SJCRH30 (cell line): ENCODE data around the gene SLC25A45. TPM values are rescaled to one million over a fixed set of nuclear protein-coding genes. Genes with fewer than 3 reads are reported as not detected.
A peak's percentile ranks its signal among the peaks of the same experiment; 100 is the strongest.
"Not testable (repeated sequence)": the region's sequence is repeated elsewhere in the genome, so short reads cannot be mapped to it uniquely, and the experiment has no call there.

Experiments used
- DNase-seq, 2 experiments: peaks; one replicate each; pipeline ENCODE4 v3.0.0-alpha.2; 2015 to 2020
- H3K27ac ChIP-seq: fragments of 250-450 bp; sonication (Bioruptor Pico); 2 replicates; pipeline ENCODE4 v1.5.1; 2020; ENCODE audit warnings: mild to moderate bottlenecking, moderate library complexity
- H3K27me3 ChIP-seq: fragments of 250-450 bp; sonication (Bioruptor Pico); 2 replicates; pipeline ENCODE4 v1.5.1; 2020; ENCODE audit warnings: mild to moderate bottlenecking, moderate library complexity
- H3K36me3 ChIP-seq: fragments of 250-450 bp; sonication (Bioruptor Pico); 2 replicates; pipeline ENCODE4 v1.5.1; 2020; ENCODE audit warnings: mild to moderate bottlenecking, moderate library complexity
- H3K4me1 ChIP-seq: fragments of 250-450 bp; sonication (Bioruptor Pico); 2 replicates; pipeline ENCODE4 v1.5.1; 2020; ENCODE audit warnings: mild to moderate bottlenecking, moderate library complexity
- H3K4me3 ChIP-seq: fragments of 250-450 bp; sonication (Bioruptor Pico); 2 replicates; pipeline ENCODE4 v1.5.1; 2020; ENCODE audit warnings: mild to moderate bottlenecking, moderate library complexity
- H3K9me3 ChIP-seq: fragments of 250-450 bp; sonication (Bioruptor Pico); replicated peaks from 2 replicates; pipeline ENCODE4 v1.5.1; 2020; ENCODE audit warnings: mild to moderate bottlenecking, moderate library complexity
- total RNA-seq: library from RNA; depleted of rRNA; stranded (reverse); fragments of >200 nt; shearing (Covaris generic); gene quantifications from 2 replicates; pipeline ENCODE4 v1.2.3, GENCODE V29; 2014

The SLC25A45 gene
- total RNA-seq, 1 experiment from 2014 or later, result 1.1 TPM

DNA sequence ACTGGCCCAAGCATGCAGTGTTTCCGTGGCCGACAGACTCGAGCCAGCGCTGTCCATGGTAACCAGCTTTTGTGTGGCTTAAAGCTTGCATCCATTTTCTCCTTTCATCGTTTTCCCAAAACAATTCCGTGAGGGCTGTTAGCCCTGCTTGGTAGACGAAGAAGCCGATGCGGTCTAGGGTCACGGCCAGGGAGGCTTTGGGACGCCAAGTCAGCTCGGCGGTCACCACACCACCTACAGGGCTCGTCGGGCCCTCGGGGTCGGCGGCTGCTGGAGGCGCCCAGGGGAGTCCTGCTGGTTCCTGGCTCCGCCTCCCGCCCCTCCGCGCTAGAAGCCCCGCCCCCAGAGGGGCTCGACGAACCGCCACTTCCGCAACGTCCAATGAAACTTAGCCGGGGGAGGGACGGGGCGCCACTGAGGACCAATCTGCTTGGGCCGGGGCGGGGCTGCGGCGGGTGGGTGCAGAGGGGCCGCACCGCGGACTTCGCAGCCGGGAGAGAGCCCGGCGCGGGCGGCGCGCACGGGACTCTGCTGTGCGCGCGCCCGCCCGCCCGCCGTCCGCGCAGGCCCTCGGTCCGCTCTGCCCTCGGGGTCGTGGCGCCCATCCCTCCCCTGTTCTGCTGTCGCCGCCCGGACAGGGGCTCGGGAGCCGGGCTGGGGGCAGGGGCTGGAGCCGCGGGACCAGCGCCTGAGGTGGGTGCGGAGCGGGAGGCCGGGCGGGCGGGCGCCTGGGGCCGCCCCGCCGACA lies 28.0 kb downstream of the SLC25A45 start, which contains the start of gene TIGD3:
TIGD3 (plus strand) TSS at position 487 of the 748 bp plus-strand sequence. CDS start 1,058 bp downstream, outside the sequence.
- no peaks in the 10 kb centered on the region for H3K27me3 ChIP-seq
- H3K4me3 ChIP-seq, result peak within 1 kb of the TSS; percentile 67
- H3K4me1 ChIP-seq, result no peaks in the 10 kb centered on the region; the same call in 1 of the 2 replicates
- peaks cover 7% of the 10 kb centered on the region; the same call in 1 of the 2 replicates for H3K36me3 ChIP-seq
- no peaks in the 10 kb centered on the region for H3K9me3 ChIP-seq
- DNase-seq, result peak; percentile 97 to 98
- no peak within 1 kb of the TSS for H3K27ac ChIP-seq

DNA sequence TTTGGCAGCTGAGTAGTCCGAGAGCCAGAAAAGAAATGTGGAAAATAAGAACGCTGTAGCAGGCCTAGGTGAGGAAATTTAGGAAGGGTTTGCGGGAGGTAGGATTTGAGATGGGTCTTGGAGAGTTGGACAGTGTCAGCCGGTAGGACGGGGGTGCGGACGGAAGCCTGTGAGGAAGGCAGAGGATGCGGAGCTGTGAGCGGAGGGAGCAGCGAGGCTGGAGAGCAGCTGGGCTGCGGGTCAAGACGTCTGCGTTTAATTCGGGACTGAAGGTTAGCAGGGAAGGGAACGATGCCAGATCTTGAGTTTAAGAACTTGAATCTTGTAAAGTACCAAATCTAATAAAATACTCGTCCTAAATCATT lies 28.6 kb downstream of the SLC25A45 start:
- Histone ChIP-seq H3K36me3 (peaks cover 12% of the 10 kb centered on the region), H3K27me3 (no peaks in the 10 kb centered on the region), H3K9me3 (no peaks in the 10 kb centered on the region), H3K27ac (no peak overlapping the region), H3K4me3 (peak overlapping the region; percentile 67), H3K4me1 (no peaks in the 10 kb centered on the region; the same call in 1 of the 2 replicates)
- DNase-seq, result no peak

DNA sequence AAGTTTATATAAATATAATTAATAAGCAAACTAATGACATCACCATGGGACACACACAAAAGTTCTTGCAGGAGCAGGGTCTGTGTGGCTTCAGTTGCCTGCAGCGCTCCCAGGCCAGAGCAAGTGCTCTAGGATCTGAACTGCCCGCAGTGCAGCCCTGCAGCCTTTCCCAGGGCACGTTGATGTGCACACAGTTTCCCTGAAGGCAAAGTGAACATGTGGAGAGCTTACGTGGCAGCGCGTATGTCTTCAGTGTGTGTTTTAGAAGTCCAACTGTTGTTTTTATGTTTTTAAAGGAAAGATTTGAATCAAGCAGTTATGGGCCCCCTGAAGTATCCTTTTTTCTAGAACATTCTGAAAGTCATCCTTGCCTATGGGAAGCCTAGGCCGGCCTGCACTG lies 29.1 kb downstream of the SLC25A45 start:
- Histone ChIP-seq H3K9me3 (no peaks in the 10 kb centered on the region), H3K27ac (no peak overlapping the region), H3K4me1 (no peaks in the 10 kb centered on the region; the same call in 1 of the 2 replicates), H3K4me3 (no peak overlapping the region), H3K36me3 (peaks cover 15% of the 10 kb centered on the region), H3K27me3 (no peaks in the 10 kb centered on the region)
- DNase-seq, result no peak

DNA sequence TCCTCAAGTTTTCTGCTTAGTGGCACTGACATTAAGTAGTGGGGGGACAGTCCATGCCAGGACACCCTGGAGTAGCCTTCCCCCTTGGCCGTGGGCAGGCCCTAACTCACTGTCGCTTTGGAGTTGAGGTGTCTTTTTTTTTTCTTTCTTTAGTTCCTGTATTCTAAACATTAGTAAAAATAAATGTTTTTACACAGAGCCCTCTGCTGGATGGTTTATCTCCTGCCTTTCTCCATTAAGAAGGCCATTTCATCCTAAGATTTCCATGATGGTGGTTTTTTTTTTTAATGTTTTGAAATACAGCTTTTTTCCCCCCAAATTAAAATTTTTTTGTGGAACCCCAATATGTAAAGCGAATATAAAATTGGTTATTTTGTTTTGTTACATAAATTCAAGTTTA lies 29.7 kb downstream of the SLC25A45 start:
- no peak overlapping the region for H3K4me3 ChIP-seq
- H3K27me3 ChIP-seq, result no peaks in the 10 kb centered on the region
- no peak for DNase-seq
- no peaks in the 10 kb centered on the region; the same call in 1 of the 2 replicates for H3K4me1 ChIP-seq
- H3K36me3 ChIP-seq, result peaks cover 16% of the 10 kb centered on the region
- H3K27ac ChIP-seq, result no peak overlapping the region
- H3K9me3 ChIP-seq, result no peaks in the 10 kb centered on the region

DNA sequence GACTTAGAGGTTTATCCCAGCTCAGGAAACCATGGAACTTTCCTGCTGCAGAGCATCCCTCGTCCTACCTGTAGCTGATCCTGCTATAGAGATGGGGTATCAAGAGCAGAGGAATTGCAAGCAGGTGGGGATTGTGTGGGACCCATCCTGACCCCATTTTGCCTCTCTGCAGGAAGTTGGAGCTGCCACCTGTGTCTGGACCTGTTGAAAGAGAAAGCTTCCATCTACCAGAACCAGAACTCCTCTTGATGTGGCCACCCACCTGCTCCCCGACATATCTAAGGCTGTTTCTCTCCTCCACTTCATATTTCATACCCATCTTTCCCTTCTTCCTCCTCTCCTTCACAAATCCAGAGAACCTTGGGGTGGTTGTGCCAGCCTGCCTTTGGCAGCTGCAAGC lies 30.9 kb downstream of the SLC25A45 start:
- no peak overlapping the region for H3K4me3 ChIP-seq
- no peak overlapping the region for H3K27ac ChIP-seq
- no peaks in the 10 kb centered on the region; the same call in 1 of the 2 replicates for H3K4me1 ChIP-seq
- DNase-seq, result no peak
- no peaks in the 10 kb centered on the region for H3K27me3 ChIP-seq
- H3K9me3 ChIP-seq, result no peaks in the 10 kb centered on the region
- peaks cover 24% of the 10 kb centered on the region for H3K36me3 ChIP-seq

DNA sequence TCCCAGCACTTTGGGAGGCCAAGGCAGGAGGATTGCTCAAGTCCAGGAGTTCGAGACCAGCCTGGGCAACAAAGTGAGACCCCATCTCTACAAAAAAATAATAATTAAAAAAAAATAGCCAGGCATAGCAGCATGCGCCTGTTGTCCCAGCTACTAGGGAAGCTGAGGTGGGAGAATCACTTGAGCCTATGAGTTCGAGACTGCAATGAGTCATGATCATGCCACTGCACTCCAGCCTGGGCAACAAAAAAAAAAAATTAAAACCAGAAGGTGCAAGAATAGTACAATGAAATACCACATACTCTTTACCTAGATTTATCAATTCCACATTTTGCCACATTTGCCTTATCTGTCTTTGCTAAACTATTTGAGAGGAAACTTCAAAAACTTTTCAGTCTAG lies 40.6 kb downstream of the SLC25A45 start:
- no peak for DNase-seq

DNA sequence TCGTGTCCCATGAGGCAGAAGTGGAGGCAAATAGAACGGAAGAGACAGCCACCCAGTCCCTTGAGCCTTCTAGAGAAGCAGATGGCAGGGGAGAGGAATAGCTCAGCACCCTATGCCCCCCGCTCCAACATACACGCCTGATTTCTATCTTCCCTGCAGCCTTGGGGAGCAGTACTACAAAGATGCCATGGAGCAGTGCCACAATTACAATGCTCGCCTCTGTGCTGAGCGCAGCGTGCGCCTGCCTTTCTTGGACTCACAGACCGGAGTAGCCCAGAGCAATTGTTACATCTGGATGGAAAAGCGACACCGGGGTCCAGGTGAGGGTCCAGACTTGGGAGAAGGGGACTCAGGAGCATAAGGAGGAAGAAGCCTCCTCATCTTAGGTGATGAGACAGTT lies 42.2 kb downstream of the SLC25A45 start:
- H3K36me3 ChIP-seq, result peaks cover 37% of the 10 kb centered on the region
- DNase-seq, result no peak

More for the DNA sequence above, 40.6 kb downstream of the SLC25A45 start:
- no peaks in the 10 kb centered on the region for H3K9me3 ChIP-seq
- H3K36me3 ChIP-seq, result peaks cover 51% of the 10 kb centered on the region
- H3K4me3 ChIP-seq, result no peak overlapping the region
- no peak overlapping the region for H3K27ac ChIP-seq
- H3K27me3 ChIP-seq, result no peaks in the 10 kb centered on the region
- no peaks in the 10 kb centered on the region for H3K4me1 ChIP-seq

DNA sequence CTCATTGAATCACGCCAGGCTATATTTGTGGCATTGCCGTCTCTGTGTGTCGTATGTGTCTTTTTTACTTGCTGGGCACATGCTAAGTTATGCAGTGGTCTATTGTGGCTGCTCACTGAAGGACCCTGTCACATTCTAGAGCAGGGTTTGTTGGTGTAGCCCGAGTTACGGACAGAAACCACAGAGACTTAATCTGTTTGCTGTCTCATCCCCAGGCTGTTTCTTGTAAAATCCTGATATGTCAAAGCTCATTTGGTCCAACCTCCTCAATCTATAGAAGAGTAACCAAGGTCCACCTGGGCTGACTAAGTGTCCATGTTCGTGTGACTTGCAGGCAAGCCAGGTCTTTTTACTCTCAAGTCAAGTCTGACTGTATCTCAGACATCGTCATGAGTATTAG lies 43.8 kb downstream of the SLC25A45 start:
- peaks cover 29% of the 10 kb centered on the region for H3K36me3 ChIP-seq
- H3K9me3 ChIP-seq, result no peaks in the 10 kb centered on the region
- H3K4me1 ChIP-seq, result no peaks in the 10 kb centered on the region
- H3K4me3 ChIP-seq, result no peak overlapping the region
- no peaks in the 10 kb centered on the region for H3K27me3 ChIP-seq
- H3K27ac ChIP-seq, result no peak overlapping the region
- no peak for DNase-seq

More for the DNA sequence above, 42.2 kb downstream of the SLC25A45 start:
- H3K4me3 ChIP-seq, result no peak overlapping the region
- H3K27me3 ChIP-seq, result no peaks in the 10 kb centered on the region
- no peak overlapping the region for H3K27ac ChIP-seq
- H3K4me1 ChIP-seq, result no peaks in the 10 kb centered on the region
- H3K9me3 ChIP-seq, result no peaks in the 10 kb centered on the region

DNA sequence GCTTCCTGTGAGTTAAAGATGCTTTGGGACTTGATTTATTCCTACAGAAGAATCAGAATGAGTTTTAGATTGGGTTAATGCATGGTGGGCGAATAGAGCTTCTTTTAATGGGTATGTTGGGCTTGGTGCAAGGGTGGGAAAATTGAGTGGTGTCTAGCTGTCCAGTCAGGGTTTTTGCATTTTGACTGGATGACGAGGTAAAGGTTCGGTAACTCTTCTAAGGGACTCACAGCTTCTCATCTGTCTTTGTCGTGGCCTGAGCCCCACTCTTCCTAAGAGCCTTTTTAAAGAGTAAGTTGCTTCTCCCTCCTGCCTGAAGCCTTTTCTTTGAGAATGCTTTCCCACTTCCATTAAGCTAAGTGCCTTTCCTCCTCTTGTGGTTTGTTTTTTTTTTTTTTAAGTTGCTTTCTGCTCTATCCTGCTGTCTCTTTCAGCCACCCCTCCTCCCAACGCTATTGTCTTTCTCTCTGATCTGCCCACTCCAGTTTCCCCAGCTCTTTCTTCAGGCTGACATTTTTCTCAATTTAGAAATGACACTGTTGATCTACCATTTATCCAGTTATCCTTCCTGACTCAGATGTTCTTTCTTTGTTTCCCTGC lies 47.6 kb downstream of the SLC25A45 start:
- no peak overlapping the region for H3K27ac ChIP-seq
- DNase-seq, result no peak

DNA sequence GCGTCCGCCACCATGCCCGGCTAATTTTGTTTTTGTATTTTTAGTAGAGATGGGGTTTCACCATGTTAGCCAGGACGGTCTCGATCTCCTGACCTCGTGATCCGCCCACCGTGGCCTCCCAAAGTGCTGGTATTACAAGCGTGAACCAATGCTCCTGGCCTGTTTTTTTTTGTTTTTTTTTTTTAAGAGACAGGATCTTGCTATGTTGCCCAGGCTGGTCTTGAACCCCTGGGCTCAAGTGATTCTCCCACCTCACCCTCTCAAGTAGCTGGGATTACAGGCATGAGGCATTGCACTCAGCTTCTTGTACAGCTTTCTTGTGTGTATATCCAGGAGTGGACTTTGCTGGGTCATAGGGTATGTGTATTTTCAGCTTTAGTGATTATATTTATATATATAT lies 49.9 kb downstream of the SLC25A45 start:
- DNase-seq, H3K9me3 ChIP-seq, H3K4me1 ChIP-seq, H3K4me3 ChIP-seq, H3K27me3 ChIP-seq, H3K36me3 ChIP-seq, H3K27ac ChIP-seq: not testable (repeated sequence)

More for the DNA sequence above, 47.6 kb downstream of the SLC25A45 start:
- H3K27me3 ChIP-seq, result no peaks in the 10 kb centered on the region
- no peaks in the 10 kb centered on the region for H3K4me1 ChIP-seq
- peak overlapping the region; percentile 83 for H3K4me3 ChIP-seq
- H3K9me3 ChIP-seq, result no peaks in the 10 kb centered on the region
- H3K36me3 ChIP-seq, result peaks cover 3% of the 10 kb centered on the region; the same call in 1 of the 2 replicates

DNA sequence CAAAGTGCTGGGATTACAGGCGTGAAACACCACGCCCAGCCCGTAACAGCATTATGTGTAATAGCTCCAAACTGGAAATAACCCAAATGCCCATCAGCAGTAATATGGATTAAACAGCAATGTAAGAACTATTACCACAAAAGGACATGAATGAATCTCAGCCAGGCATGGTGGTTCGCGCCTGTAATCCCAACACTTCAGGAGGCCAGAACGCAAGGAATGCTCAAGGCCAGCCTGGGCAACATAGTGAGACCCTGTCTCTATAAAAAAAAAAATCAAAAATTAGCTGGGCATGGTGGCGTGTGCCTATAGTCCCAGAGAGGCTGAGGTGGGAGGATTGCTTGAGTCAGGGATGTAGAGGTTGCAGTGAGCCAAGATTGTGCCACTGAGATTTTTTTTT lies 51.9 kb downstream of the SLC25A45 start:
- no peak for DNase-seq
- Histone ChIP-seq H3K27me3 (no peaks in the 10 kb centered on the region), H3K36me3 (no peaks in the 10 kb centered on the region), H3K4me3 (no peak overlapping the region; the same call in 1 of the 2 replicates), H3K9me3 (no peaks in the 10 kb centered on the region), H3K4me1 (no peaks in the 10 kb centered on the region), H3K27ac (no peak overlapping the region)

DNA sequence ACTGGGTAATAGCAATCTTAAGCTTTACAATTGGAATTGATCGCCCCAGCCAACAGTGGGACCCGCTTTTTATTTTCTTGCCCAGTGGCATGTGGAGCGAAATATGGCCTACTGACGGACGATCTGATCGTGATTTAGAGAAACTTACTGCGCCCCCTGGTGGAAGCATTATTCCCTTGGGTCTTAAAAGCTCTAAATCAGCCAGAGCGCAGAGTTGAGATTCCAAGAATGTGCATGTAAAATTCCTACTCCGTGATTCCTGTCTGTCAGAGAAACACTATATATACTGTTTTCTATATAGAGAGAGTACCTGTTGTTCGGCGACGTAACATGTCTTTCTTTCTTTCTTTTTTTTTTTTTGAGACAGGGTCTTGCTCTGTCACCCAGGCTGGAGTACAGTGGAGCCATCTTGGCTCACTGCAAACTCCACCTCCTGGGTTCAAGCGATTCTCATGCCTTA lies 52.5 kb downstream of the SLC25A45 start:
- no peaks in the 10 kb centered on the region for H3K36me3 ChIP-seq
- peak overlapping the region; percentile 29 for H3K4me3 ChIP-seq
- DNase-seq, result peak; percentile 84 to 96
- no peak overlapping the region for H3K27ac ChIP-seq
- H3K27me3 ChIP-seq, result no peaks in the 10 kb centered on the region
- no peaks in the 10 kb centered on the region for H3K9me3 ChIP-seq
- H3K4me1 ChIP-seq, result no peaks in the 10 kb centered on the region

DNA sequence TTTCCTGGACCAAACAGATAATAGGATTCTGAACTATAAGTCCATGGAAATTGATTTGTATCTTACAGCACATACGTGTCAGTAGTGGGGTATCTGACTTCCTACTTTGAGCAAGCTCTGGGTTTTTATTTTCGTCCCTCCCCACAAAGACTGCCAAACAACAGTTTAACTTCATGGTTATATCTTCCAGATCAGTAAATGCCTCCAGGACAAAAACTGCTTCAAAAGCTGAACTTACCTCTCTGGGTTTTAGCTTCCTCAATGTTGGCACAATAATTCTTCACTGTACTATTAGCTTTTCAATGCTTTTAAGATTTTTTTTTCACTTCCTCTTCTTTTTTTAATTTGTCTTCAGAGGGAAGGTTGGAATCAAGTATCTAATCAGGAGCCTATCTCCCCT lies 53.0 kb downstream of the SLC25A45 start:
- no peaks in the 10 kb centered on the region for H3K27me3 ChIP-seq
- no peaks in the 10 kb centered on the region for H3K4me1 ChIP-seq
- H3K4me3 ChIP-seq, result peak overlapping the region; percentile 29
- no peak for DNase-seq
- H3K27ac ChIP-seq, result no peak overlapping the region
- no peaks in the 10 kb centered on the region for H3K36me3 ChIP-seq
- H3K9me3 ChIP-seq, result no peaks in the 10 kb centered on the region

DNA sequence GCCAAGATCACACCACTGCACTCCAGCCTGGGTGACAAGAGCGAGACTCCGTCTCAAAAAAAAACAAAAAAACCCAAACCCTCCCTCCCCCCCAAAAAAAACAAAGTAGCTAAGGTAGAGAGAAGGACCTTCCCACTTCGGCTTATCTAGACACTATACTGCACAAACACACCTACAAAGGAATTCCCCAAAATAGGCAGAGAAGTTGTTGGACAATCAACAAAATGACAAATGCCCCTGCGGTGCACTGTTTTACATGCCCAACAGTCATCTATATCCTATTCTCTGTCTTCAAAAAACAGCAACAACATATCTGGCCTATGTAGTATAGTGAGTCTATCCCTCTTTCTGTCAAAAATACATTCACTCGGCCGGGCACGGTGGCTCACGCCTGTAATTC lies 55.4 kb downstream of the SLC25A45 start:
- DNase-seq, result no peak
- no peak overlapping the region for H3K4me3 ChIP-seq
- H3K36me3 ChIP-seq, result peaks cover under 1% of the 10 kb centered on the region; the same call in 1 of the 2 replicates
- H3K9me3 ChIP-seq, result no peaks in the 10 kb centered on the region
- H3K4me1 ChIP-seq, result no peaks in the 10 kb centered on the region
- no peak overlapping the region for H3K27ac ChIP-seq
- no peaks in the 10 kb centered on the region for H3K27me3 ChIP-seq

DNA sequence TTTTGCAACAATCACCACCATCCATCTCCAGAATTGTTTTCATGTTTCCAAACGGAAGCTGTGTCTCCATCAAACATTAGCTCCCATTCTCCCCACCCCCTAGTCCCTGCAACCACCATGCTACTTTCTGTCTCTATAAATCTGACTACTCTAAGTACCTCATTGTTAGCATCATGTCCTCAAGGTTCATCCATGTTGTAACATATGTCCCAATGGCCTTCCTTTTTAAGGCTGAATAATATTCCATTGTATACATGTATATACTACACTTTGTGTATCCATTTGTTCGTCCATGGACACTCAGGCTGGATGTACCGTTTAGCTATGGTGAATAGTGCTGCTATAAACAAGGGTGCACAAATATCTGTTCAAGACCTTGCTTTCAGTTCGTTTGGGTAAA lies 57.0 kb downstream of the SLC25A45 start:
- Histone ChIP-seq H3K36me3 (peaks cover 10% of the 10 kb centered on the region), H3K4me3 (no peak overlapping the region), H3K4me1 (no peaks in the 10 kb centered on the region), H3K27ac (no peak overlapping the region), H3K27me3 (no peaks in the 10 kb centered on the region), H3K9me3 (no peaks in the 10 kb centered on the region)
- no peak for DNase-seq
